Endothelial cell of umbilical vein (primary cell): ENCODE measurements around the gene AK9. TPM values are rescaled to one million over a fixed set of nuclear protein-coding genes. Genes with fewer than 3 reads are reported as not detected.

Source experiments
- BruUV-seq: library from RNA; stranded (reverse); fragments of 400-500 nt; replicated peaks from 2 replicates; lab custom pipeline; 2021; lab: Mats Ljungman, UMichigan
- CTCF ChIA-PET: fragments of 300-600, 350-600 bp; sonication (Branson Sonifier 250); formaldehyde crosslinking; loops from one replicate; lab custom pipeline; 2021; ENCODE audit warnings: antibody characterized with exemption, inconsistent platforms; lab: Charles Lee
- POLR2A ChIA-PET: fragments of 300-600, 350-600 bp; sonication (Branson Sonifier 250); formaldehyde crosslinking; loops from one replicate; lab custom pipeline; 2021; ENCODE audit warnings: antibody characterized with exemption, inconsistent platforms; lab: Charles Lee
- DNase-seq: peaks from one replicate; pipeline ENCODE4 v3.0.0-alpha.2; 2011; ENCODE audit warnings: low read depth, low spot score
- FAIRE-seq: peaks from 2 replicates; lab custom pipeline; 2011; peaks lifted over from hg19 to GRCh38; lab: Jason Lieb, UNC
- H2AFZ ChIP-seq: 2 replicates; pipeline ENCODE4 v1.6.0; 2012; ENCODE audit warnings: low read depth, low read length, control low read depth, inconsistent platforms
- H3K27ac ChIP-seq: 2 replicates; pipeline ENCODE4 v1.5.1; 2011; ENCODE audit warnings: low read depth, mild to moderate bottlenecking, control low read depth, low read length, moderate library complexity; ENCODE audit not compliant: insufficient read depth
- H3K27me3 ChIP-seq, 2 experiments: 2 replicates each; pipeline versions ENCODE4 v1.6.0 to v1.6.1; 2011; ENCODE audit warnings: low read length in 2 of 2, mixed read lengths in 1 of 2; ENCODE audit not compliant: control insufficient read depth in 2 of 2, insufficient read depth in 2 of 2
- H3K36me3 ChIP-seq, 2 experiments: 2 replicates in 1 of 2; 3 replicates in 1 of 2; pipeline ENCODE4 v1.5.1; 2011; ENCODE audit warnings: low read length in 2 of 2, mild to moderate bottlenecking in 1 of 2, moderate library complexity in 1 of 2; ENCODE audit not compliant: control insufficient read depth in 2 of 2, insufficient read depth in 2 of 2; ENCODE audit errors: extremely low read depth in 1 of 2
- H3K4me1 ChIP-seq: 3 replicates; pipeline ENCODE4 v1.5.1; 2011; ENCODE audit warnings: mild to moderate bottlenecking, low read length; ENCODE audit not compliant: control insufficient read depth, insufficient read depth; ENCODE audit errors: extremely low read depth
- H3K4me2 ChIP-seq: 2 replicates; pipeline ENCODE4 v1.6.1; 2011; ENCODE audit warnings: low read length, control low read depth, mixed read lengths; ENCODE audit not compliant: insufficient read depth
- H3K4me3 ChIP-seq, 3 experiments: fragments of 200-600 bp in 1 of 3; sonication (generic), shearing (Covaris generic) in 1 of 3; replicated peaks in 1 of 3; 2 replicates each; pipeline ENCODE4 v1.5.1; 2011 to 2016; ENCODE audit warnings: control low read depth in 3 of 3, low read length in 3 of 3, mild to moderate bottlenecking in 2 of 3, inconsistent platforms in 1 of 3, low read depth in 1 of 3, moderate library complexity in 1 of 3; ENCODE audit not compliant: insufficient read depth in 1 of 3
- H3K79me2 ChIP-seq: 2 replicates; pipeline ENCODE4 v1.6.0; 2012; ENCODE audit warnings: low read length, inconsistent platforms; ENCODE audit not compliant: control insufficient read depth, insufficient read depth
- H3K9ac ChIP-seq: replicated peaks from 2 replicates; pipeline ENCODE3; 2011; ENCODE audit warnings: low read length, control low read depth; ENCODE audit not compliant: insufficient read depth; ENCODE audit errors: extremely low read depth
- H3K9me1 ChIP-seq: replicated peaks from 3 replicates; pipeline ENCODE4 v1.6.0; 2011; ENCODE audit warnings: mild to moderate bottlenecking, low read length; ENCODE audit not compliant: control insufficient read depth, insufficient read depth; ENCODE audit errors: extremely low read depth
- H3K9me3 ChIP-seq: replicated peaks from 2 replicates; pipeline ENCODE4 v1.5.1; 2012; ENCODE audit warnings: low read length, inconsistent platforms; ENCODE audit not compliant: control insufficient read depth, insufficient read depth
- H4K20me1 ChIP-seq: replicated peaks from 2 replicates; pipeline ENCODE3; 2011; ENCODE audit warnings: mild to moderate bottlenecking, low read length; ENCODE audit not compliant: control insufficient read depth, insufficient read depth; ENCODE audit errors: extremely low read depth
- CTCF ChIP-seq, 2 donors: IDR thresholded peaks; 1 replicate in 1 of 2; 2 replicates in 1 of 2; pipeline ENCODE4 v1.5.1; 2011; ENCODE audit warnings: low read length in 2 of 2, mild to moderate bottlenecking in 2 of 2, moderate library complexity in 2 of 2, control low read depth in 1 of 2, inconsistent platforms in 1 of 2, low read depth in 1 of 2; ENCODE audit not compliant: insufficient read depth in 1 of 2; ENCODE audit errors: extremely low read depth in 1 of 2
- EZH2 ChIP-seq: IDR thresholded peaks from 2 replicates; pipeline ENCODE4 v1.6.1; 2012; ENCODE audit warnings: borderline replicate concordance, low read depth, mild to moderate bottlenecking, moderate library complexity, low read length, inconsistent platforms; ENCODE audit not compliant: severe bottlenecking
- FOS ChIP-seq: IDR thresholded peaks from 2 replicates; pipeline ENCODE4 v1.6.1; 2011; ENCODE audit warnings: mild to moderate bottlenecking, low read length, moderate library complexity, borderline replicate concordance; ENCODE audit not compliant: insufficient read depth
- GATA2 ChIP-seq: IDR thresholded peaks from 2 replicates; pipeline ENCODE4 v1.7.0; 2011; ENCODE audit warnings: low read depth, mild to moderate bottlenecking, moderate library complexity, mixed read lengths, low read length; ENCODE audit not compliant: insufficient read length, insufficient read depth
- JUN ChIP-seq: IDR thresholded peaks from 2 replicates; pipeline ENCODE4 v1.6.1; 2011; ENCODE audit warnings: borderline replicate concordance, low read depth; ENCODE audit not compliant: insufficient read length, insufficient read depth
- MAX ChIP-seq: IDR thresholded peaks from 2 replicates; pipeline ENCODE4 v1.6.1; 2011; ENCODE audit not compliant: insufficient read depth, insufficient read length
- MYC ChIP-seq: IDR thresholded peaks from one replicate; pipeline ENCODE4 v1.6.1; 2011; ENCODE audit warnings: mild to moderate bottlenecking, low read depth, low read length
- POLR2A ChIP-seq: IDR thresholded peaks from 2 replicates; pipeline ENCODE4 v1.6.1; 2012; ENCODE audit warnings: low read depth, mild to moderate bottlenecking, control low read depth, low read length
- POLR2AphosphoS5 ChIP-seq: IDR thresholded peaks from 2 replicates; pipeline ENCODE4 v1.6.1; 2012; ENCODE audit warnings: low read depth, mild to moderate bottlenecking, control low read depth, low read length, moderate library complexity; ENCODE audit not compliant: insufficient read depth
- dilution Hi-C: fragments of 300-500 bp; cut with MboI; formaldehyde crosslinking; loops from one replicate; pipeline ENCODE4 v1.15.0; 2019; ENCODE audit warnings: low sequenced_read_pairs; ENCODE audit not compliant: extremely low pct_ligation_motif_present
- intact Hi-C: fragments of 100-400 bp; cut with micrococcal nuclease; formaldehyde crosslinking; loops from one replicate; pipeline ENCODE4 v1.10.0; 2022
- polyA plus RNA-seq, 4 experiments: library from polyadenylated mRNA; depleted of rRNA in 3 of 4; stranded (reverse) in 3 of 4; unstranded in 1 of 4; fragments of >200 nt; gene quantifications; 2 replicates each; pipeline versions ENCODE4 v1.2.1 to v1.2.3, GENCODE V29; 2011 to 2012; ENCODE audit warnings: missing spikeins in 1 of 4
- total RNA-seq: library from RNA; stranded (reverse); gene quantifications from 2 replicates; pipeline ENCODE4 v1.2.3, GENCODE V29; 2021

Gene AK9
- total and polyA plus RNA-seq, 2 donors (not counting 3 experiments of a cell fraction or from before 2014, with no cell fraction given) = 1.4 to 3.2 TPM

GRCh38 chr6:109477184-109477583 is 213.8 kb downstream of the AK9 start:
- Histone ChIP-seq H3K36me3 (peaks cover 11 to 12% of the 10 kb centered on the region in 2 experiments), H3K9me1 (no peaks in the 10 kb centered on the region), H4K20me1 (no peaks in the 10 kb centered on the region), H3K9me3 (no peaks in the 10 kb centered on the region), H3K79me2 (peaks cover 49% of the 10 kb centered on the region), H3K4me2 (no peak overlapping the region), H3K4me3 (no peak overlapping the region), H3K27ac (no peak overlapping the region), H3K9ac (no peak overlapping the region), H2AFZ (no peak overlapping the region), H3K27me3 (no peaks in the 10 kb centered on the region), H3K4me1 (peaks cover 23% of the 10 kb centered on the region)
- intact Hi-C loops (no loop called here), dilution Hi-C loops (no loop called here)
- CTCF ChIA-PET = no interaction called here
- no TSS peak for BruUV-seq
- DNase-seq (no peak), FAIRE-seq (no peak)
- POLR2A ChIA-PET = no interaction called here
- TF ChIP-seq FOS (no peak), MAX (no peak), POLR2AphosphoS5 (no peak), CTCF (IDR thresholded peaks at IDR 0.05; ENCODE audit: extremely low read depth in 1 of 2, insufficient read depth in 1 of 2, low read depth in 1 of 2, low read length in 2 of 2) (no peak), JUN (no peak), MYC (no peak), POLR2A (no peak), EZH2 (no peak), GATA2 (no peak)
